PFSK-1 (cell line): ENCODE data around the gene RCVRN.

Experiments used
- FOXP2 ChIP-seq: optimal IDR thresholded peaks from 2 replicates; pipeline ENCODE3; 2011; ENCODE audit warnings: borderline replicate concordance, control low read depth, inconsistent platforms; ENCODE audit not compliant: insufficient read depth; ENCODE audit errors: extremely low read length, extremely low read depth
- POLR2AphosphoS5 ChIP-seq: IDR thresholded peaks from 2 replicates; pipeline ENCODE4 v1.6.1; 2012; ENCODE audit warnings: low read depth, mild to moderate bottlenecking, control low read depth, low read length, moderate library complexity
- SIN3A ChIP-seq: IDR thresholded peaks from 2 replicates; pipeline ENCODE4 v1.6.1; 2012; ENCODE audit warnings: mild to moderate bottlenecking, low read length, moderate library complexity, borderline replicate concordance; ENCODE audit not compliant: insufficient read depth
- TAF1 ChIP-seq: IDR thresholded peaks from 2 replicates; pipeline ENCODE4 v1.6.1; 2012; ENCODE audit warnings: low read length, control low read depth, borderline replicate concordance; ENCODE audit not compliant: insufficient read depth
- TF ChIP-seq, protein P1 (sequence below), 2 experiments: IDR thresholded peaks; 2 replicates each; pipeline versions ENCODE4 v1.6.1 to v1.8.0; 2011 to 2012; ENCODE audit warnings: low read depth in 2 of 2, low read length in 2 of 2, control low read depth in 1 of 2, inconsistent platforms in 1 of 2, mild to moderate bottlenecking in 1 of 2, moderate library complexity in 1 of 2; ENCODE audit not compliant: insufficient read depth in 1 of 2

RCVRN gene

DNA sequence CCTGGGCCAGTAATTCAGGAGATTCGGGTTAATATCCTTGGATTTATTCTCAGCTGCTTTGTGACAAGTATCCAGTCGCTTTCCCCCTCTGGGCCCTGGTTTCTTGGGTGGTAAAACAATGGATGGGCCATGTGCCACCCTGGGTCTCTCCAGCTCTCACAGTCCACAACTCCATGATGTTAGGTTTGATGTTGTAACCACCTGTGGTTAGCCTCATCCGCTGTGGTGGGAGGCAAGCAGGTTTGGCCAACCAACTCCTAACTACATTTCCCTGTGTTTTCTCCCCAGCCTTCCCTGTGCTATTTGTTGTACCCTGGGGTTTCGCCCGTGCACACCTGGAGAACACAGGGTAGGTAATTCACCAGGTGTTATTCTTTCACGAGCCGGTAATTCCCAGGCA lies 44.2 kb downstream of the RCVRN start:
- TF ChIP-seq POLR2AphosphoS5, result no peak
- no peak for TF ChIP-seq FOXP2
- TF ChIP-seq TAF1, result no peak
- TF ChIP-seq SIN3A, result no peak
- TF ChIP-seq, protein P1, sequence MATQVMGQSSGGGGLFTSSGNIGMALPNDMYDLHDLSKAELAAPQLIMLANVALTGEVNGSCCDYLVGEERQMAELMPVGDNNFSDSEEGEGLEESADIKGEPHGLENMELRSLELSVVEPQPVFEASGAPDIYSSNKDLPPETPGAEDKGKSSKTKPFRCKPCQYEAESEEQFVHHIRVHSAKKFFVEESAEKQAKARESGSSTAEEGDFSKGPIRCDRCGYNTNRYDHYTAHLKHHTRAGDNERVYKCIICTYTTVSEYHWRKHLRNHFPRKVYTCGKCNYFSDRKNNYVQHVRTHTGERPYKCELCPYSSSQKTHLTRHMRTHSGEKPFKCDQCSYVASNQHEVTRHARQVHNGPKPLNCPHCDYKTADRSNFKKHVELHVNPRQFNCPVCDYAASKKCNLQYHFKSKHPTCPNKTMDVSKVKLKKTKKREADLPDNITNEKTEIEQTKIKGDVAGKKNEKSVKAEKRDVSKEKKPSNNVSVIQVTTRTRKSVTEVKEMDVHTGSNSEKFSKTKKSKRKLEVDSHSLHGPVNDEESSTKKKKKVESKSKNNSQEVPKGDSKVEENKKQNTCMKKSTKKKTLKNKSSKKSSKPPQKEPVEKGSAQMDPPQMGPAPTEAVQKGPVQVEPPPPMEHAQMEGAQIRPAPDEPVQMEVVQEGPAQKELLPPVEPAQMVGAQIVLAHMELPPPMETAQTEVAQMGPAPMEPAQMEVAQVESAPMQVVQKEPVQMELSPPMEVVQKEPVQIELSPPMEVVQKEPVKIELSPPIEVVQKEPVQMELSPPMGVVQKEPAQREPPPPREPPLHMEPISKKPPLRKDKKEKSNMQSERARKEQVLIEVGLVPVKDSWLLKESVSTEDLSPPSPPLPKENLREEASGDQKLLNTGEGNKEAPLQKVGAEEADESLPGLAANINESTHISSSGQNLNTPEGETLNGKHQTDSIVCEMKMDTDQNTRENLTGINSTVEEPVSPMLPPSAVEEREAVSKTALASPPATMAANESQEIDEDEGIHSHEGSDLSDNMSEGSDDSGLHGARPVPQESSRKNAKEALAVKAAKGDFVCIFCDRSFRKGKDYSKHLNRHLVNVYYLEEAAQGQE (IDR thresholded peaks at IDR 0.05; ENCODE audit: insufficient read depth in 1 of 2, low read depth in 2 of 2, low read length in 2 of 2), result no peak

DNA sequence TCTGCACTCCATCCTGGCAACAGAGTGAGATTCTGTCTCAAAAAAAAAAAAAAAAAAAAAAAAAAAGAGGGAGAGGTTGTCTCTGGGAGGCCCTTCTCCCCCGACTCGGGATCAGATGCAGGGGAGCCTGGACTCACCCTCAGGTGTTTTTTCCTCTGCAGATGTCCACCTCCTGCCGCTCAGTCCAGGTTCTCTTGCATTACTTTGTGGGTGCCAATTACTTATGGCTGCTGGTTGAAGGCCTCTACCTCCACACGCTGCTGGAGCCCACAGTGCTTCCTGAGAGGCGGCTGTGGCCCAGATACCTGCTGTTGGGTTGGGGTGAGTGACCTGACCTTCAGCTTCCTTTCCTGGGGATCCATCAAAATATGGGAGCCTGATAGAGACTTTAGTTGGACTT lies 45.3 kb downstream of the RCVRN start:
- no peak for TF ChIP-seq POLR2AphosphoS5
- TF ChIP-seq SIN3A, result no peak
- TF ChIP-seq TAF1, result no peak
- TF ChIP-seq, protein P1 (IDR thresholded peaks at IDR 0.05; ENCODE audit: insufficient read depth in 1 of 2, low read depth in 2 of 2, low read length in 2 of 2), result no peak
- no peak for TF ChIP-seq FOXP2

DNA sequence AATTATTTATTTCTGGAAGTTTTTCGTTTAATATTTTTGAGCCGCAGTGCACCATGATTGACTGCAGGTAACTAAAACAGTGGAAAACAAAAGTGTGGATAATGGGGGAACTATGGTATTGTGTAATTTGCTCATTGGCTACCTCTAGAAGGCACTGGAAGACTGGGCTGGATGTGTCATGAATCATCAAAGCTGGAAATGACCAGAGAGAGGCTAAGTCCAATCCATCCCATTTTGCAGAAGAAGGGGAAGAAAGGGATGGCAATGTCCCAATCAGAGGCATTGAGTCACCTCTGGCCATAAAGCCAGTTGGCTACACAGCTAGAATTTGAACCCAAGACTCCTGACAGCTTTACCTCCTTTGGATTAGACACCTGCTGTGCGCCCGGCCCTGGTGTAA lies 50.0 kb downstream of the RCVRN start:
- TF ChIP-seq POLR2AphosphoS5 (no peak), FOXP2 (no peak), TAF1 (no peak)
- TF ChIP-seq, protein P1 (IDR thresholded peaks at IDR 0.05; ENCODE audit: insufficient read depth in 1 of 2, low read depth in 2 of 2, low read length in 2 of 2), result no peak

DNA sequence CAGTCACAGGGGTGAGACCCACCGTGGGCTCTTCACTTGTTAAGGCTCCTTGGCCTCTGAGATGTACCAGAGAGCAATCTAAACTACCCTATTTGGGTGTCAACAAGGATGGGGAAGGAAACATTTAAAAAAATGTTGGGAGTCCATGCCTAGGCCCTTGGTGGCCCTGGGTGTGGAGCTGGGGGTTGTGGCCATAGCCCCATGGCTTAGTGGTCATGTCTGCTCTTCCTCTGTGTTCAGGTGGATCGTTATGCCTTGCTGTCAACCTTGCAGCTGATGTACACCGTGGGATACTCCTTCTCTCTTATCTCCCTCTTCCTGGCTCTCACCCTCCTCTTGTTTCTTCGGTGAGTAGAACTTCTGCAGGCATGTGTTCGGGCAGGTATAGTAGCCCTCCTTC lies 50.8 kb downstream of the RCVRN start:
- TF ChIP-seq POLR2AphosphoS5 (no peak), FOXP2 (no peak), TAF1 (no peak)

DNA sequence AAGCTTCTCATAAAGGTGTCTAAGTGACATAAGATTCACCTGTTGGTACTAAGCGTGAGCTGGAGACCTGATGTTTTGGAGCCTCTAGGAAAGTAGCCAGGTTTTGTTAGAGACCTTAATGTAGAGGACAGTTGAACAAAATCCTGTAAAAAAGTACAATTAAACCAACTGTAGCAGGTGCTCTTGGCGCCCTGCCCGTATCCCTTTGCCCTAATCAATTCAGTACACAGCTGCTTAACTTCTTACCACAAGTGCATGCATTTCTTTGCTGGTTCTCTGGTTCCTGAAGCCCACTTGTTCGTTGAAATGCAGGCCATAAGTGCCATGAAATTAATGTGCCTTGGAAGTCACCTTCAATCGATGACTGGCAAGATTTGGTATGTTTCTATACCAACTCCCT lies 54.9 kb downstream of the RCVRN start:
- TF ChIP-seq TAF1, result no peak
- no peak for TF ChIP-seq POLR2AphosphoS5
- TF ChIP-seq, protein P1 (IDR thresholded peaks at IDR 0.05; ENCODE audit: insufficient read depth in 1 of 2, low read depth in 2 of 2, low read length in 2 of 2), result no peak
- TF ChIP-seq SIN3A, result no peak
- no peak for TF ChIP-seq FOXP2
